NK-92 (cell line): ENCODE data around the gene PARP8.
A peak's percentile ranks its signal among the peaks of the same experiment; 100 is the strongest.
"Not testable (repeated sequence)": the region's sequence is repeated elsewhere in the genome, so short reads cannot be mapped to it uniquely, and the experiment has no call there.

Source experiments
- DNase-seq: peaks from one replicate; lab custom pipeline; 2025; ENCODE audit not compliant: unreplicated experiment; lab: John Stamatoyannopoulos, UW

The PARP8 gene

GRCh38 chr5:50666261-50667022 is at the start of gene PARP8:
Gene PARP8 (plus strand): TSS chr5:50666637. CDS start chr5:50667096, 459 bp downstream.
- DNase-seq: no peak

DNA sequence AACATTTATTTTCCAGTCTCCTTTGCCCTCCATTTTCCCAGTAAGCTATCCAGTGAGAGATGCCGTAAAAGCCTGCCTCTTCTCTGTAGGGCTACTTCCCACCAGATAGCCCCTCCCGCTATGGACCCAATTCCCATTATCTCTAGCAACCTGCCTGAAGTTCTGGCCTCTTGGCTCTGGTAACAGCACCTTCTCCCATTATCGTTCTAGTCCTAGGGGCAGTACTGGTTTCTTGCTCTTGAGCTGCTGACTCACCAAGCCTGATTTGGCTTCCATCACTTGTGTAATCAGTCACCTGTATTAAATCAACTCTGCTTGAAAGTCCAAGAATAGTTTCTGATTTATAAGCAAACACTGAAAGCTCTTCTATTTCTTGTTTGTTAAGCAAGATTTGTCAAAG is 42.8 kb upstream of the PARP8 start:
- no peak for DNase-seq

- not testable (repeated sequence) for DNase-seq
Observed at GRCh38 chr5:50634866-50635265, 31.6 kb upstream of the PARP8 start.

GRCh38 chr5:50637576-50637975 is 28.9 kb upstream of the PARP8 start:
- not testable (repeated sequence) for DNase-seq

- DNase-seq: no peak
Observed at GRCh38 chr5:50646591-50646990, 19.8 kb upstream of the PARP8 start.

DNA sequence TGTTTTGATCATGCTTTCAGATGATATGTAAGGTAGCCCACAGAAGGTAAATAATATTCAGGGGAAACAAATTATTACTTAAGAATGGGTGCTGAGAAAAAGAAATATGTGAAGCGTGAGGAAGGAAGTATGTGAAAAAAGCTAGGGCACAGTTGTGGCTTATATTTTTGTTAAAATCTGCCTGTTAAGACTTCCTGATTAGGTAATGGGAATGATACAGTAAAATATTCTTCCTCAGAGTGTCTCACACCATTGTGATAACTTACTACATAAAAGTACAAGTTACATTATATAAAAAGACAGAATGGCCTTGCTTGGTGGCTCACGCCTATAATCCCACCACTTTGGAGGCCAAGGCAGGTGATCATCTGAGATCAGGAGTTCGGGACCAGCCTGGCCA is 18.7 kb upstream of the PARP8 start:
- no peak for DNase-seq

- DNase-seq: no peak
Observed at GRCh38 chr5:50653946-50654345, 12.5 kb upstream of the PARP8 start.

GRCh38 chr5:50655067-50655809 is 11.2 kb upstream of the PARP8 start:
- DNase-seq: no peak

GRCh38 chr5:50655810-50656205 is 10.6 kb upstream of the PARP8 start:
- no peak for DNase-seq

- DNase-seq: no peak
Observed at GRCh38 chr5:50657044-50657443, 9.4 kb upstream of the PARP8 start.

DNA sequence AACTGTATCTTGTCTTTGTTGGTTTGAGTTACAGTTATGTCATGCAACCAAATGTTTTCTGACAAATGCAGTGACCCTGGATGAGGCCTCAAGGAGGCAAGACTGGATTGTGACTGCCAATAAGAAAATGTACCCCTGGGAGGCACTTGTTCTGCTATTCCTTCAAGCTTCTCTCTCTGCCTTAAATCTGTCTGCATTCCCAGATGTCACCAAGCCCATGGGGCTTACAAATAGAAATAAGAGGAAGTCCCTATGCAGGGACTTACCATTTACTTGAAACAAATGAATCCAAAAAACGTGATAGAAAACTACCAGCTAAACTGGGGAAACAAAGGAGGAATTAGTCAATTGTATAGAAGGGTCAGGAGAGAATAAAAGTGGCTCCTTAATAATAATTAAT is 8.2 kb upstream of the PARP8 start:
- no peak for DNase-seq

GRCh38 chr5:50663636-50664035 is 2.8 kb upstream of the PARP8 start:
- no peak for DNase-seq

GRCh38 chr5:50665091-50665490 is 1.3 kb upstream of the PARP8 start:
- DNase-seq: no peak

GRCh38 chr5:50665761-50666202 is 655 bp upstream of the PARP8 start:
- DNase-seq: not testable (repeated sequence)

DNA sequence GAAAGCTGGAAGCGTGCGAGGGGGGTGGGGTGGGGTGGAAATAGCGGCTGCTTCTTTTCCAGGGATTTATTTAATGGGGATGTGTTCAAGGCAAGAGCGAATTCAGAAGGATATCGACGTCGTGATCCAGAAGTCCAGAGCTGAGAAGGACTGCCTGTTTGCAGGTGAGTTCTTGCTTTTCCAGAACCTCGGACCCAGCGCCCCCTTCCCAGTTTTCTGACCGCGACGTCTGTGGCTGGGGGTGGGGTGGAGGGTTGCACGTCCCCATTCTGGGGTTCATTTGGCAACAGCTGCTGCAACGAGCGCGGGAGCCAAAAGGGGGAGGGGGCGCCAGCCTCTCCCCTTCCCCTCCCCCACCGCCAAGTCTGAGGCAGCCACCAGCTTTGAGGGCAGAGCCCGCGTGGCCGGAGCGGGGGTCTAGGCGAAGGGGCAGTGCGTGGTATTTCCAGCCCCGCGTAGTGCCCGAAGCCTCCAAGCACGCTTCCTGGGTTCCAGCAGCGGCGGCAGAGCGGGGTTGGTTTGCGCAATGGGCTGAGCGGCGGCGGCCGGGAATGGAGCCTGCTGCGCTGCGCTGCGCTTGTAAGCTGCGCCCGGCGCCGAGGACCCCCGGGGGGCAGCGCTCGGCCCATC is 701 bp downstream of the PARP8 start:
- DNase-seq: no peak

- peak; percentile 69 for DNase-seq
Observed at GRCh38 chr5:50667653-50668595, 1.5 kb downstream of the PARP8 start.

DNA sequence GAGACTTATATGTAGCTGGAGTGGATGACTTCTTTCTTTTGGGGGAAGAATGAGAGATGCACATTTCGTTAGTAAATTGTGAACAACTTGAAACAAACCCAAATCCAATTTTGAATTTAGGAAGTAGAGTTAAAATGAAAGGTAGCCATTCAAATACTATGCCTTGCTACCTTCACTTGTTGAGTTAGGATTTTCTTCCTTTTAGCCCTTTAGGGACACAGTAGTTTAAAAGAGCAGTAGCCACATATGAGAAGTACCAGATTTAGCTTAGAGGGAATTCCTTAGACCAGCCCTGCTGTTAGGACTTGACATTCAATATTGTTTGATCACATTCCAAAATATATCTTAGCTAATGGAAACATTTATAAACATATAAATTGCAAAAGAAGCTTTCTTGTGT is 2.2 kb downstream of the PARP8 start:
- not testable (repeated sequence) for DNase-seq

DNA sequence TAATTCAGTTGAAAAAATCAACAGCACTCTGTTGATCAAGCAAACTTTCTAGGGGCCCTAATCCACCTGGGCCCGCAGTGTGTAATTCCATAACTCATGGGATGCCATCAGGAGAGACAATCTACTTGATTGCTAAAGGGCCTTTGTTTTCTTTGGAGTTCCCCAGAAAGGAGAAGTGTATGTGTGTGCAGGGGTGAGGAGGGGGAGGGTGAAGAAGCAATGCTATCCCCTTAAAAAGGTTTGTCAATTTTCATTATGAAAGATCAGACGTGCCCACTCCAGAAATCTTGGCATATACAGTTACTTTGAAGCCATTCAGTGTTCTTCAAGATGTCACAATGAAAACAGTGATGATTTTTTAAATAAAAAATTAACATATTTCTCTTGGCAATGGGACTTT is 6.2 kb downstream of the PARP8 start:
- no peak for DNase-seq

DNA sequence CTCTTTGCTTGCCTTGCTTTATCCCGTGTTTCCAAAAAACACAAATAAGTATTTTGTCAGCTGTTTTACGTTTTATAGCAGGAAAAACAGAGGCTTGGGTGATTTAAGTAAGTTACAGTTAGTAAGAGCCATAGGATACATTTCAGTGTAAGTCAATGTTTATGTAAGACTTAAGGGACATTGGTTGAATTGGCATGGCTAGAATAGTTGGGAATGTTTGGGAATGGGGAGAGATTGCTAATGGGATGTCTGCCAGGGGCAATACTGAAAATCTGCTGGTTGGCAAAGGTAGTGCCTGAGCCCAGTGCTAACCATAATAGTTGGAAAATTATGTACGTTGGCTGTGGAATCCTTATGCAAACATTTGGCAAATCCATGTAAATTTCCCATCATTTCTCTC is 7.0 kb downstream of the PARP8 start:
- DNase-seq: not testable (repeated sequence)

DNA sequence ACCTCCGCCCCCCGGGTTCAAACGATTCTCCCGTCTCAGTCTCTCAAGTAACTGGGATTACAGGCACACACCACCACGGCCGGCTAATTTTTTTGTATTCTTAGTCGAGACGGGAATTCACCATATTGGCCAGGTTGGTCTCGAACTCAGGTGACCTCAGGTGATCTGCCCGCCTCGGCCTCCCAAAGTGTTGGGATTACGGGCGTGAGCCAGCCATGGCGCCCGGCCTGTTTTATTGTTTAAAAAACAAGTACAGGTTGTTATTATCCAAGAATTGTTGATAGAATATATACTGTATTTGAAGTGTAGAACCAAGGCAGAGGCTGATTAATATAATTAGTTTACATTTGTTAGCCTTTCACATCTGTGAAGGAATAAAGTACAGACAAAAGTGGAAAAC is 8.9 kb downstream of the PARP8 start:
- DNase-seq: no peak

DNA sequence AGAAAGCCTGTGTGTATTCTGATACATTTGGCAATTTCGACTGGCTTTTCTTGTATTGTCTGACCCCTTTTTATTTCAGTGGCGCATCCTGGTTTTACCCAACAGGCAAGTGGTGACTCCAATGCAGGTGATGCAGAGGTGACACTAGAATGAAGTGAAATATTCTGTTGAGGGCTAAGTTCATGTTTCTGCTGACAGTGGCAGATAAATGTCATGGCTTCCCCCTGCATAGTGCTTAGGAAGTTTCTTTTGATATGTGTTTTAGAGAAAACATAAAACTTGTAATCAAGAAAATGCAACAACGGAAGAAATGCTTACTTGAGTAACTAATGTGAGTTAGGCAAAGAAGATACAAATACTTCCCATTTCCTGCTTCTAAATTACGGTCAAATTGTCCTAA is 13.1 kb downstream of the PARP8 start:
- not testable (repeated sequence) for DNase-seq
